ENCODE measurements around the gene METTL25.

METTL25 gene

GRCh38 chr12:82505150-82505549 is 146.8 kb downstream of the METTL25 start:
- no peak for TF ChIP-seq CTCF (IDR thresholded peaks at IDR 0.05; ENCODE audit: low read length, missing control alignments)
- no peak for DNase-seq (ENCODE audit: low read depth)
- H3K4me3 ChIP-seq (replicated peaks; ENCODE audit: low read depth, low read length), result no peak overlapping the region

- TF ChIP-seq CTCF (IDR thresholded peaks at IDR 0.05; ENCODE audit: low read length, missing control alignments), result no peak
- H3K4me3 ChIP-seq (replicated peaks; ENCODE audit: low read depth, low read length), result no peak overlapping the region
- no peak for DNase-seq (ENCODE audit: low read depth)
Measured at GRCh38 chr12:82507686-82508085, 149.4 kb downstream of the METTL25 start.

- no peak overlapping the region for H3K4me3 ChIP-seq (replicated peaks; ENCODE audit: low read depth, low read length)
- TF ChIP-seq CTCF (IDR thresholded peaks at IDR 0.05; ENCODE audit: low read length, missing control alignments), result no peak
- DNase-seq (ENCODE audit: low read depth), result no peak
Measured at GRCh38 chr12:82510386-82510785, 152.1 kb downstream of the METTL25 start.

GRCh38 chr12:82514880-82515279 is 156.6 kb downstream of the METTL25 start:
- DNase-seq (ENCODE audit: low read depth), result no peak
- no peak overlapping the region for H3K4me3 ChIP-seq (replicated peaks; ENCODE audit: low read depth, low read length)
- no peak for TF ChIP-seq CTCF (IDR thresholded peaks at IDR 0.05; ENCODE audit: low read length, missing control alignments)

- H3K4me3 ChIP-seq (replicated peaks; ENCODE audit: low read depth, low read length), result no peak overlapping the region
- DNase-seq (ENCODE audit: low read depth), result no peak
- TF ChIP-seq CTCF (IDR thresholded peaks at IDR 0.05; ENCODE audit: low read length, missing control alignments), result no peak
Measured at GRCh38 chr12:82515652-82516051, 157.3 kb downstream of the METTL25 start.

- H3K4me3 ChIP-seq (replicated peaks; ENCODE audit: low read depth, low read length), result no peak overlapping the region
- TF ChIP-seq CTCF (IDR thresholded peaks at IDR 0.05; ENCODE audit: low read length, missing control alignments), result peak; percentile 68
- DNase-seq (ENCODE audit: low read depth), result peak; percentile 18
Measured at GRCh38 chr12:82517027-82517426, 158.7 kb downstream of the METTL25 start.

- H3K4me3 ChIP-seq (replicated peaks; ENCODE audit: low read depth, low read length), result no peak overlapping the region
- no peak for TF ChIP-seq CTCF (IDR thresholded peaks at IDR 0.05; ENCODE audit: low read length, missing control alignments)
- DNase-seq (ENCODE audit: low read depth), result no peak
Measured at GRCh38 chr12:82517808-82518207, 159.5 kb downstream of the METTL25 start.
